Measurements from ENCODE around the gene ANXA6.
"Not testable (repeated sequence)": the region's sequence is repeated elsewhere in the genome, so short reads cannot be mapped to it uniquely, and the experiment has no call there.

Gene ANXA6

GRCh38 chr5:151180291-151180690 is 22.7 kb upstream of the ANXA6 start:
- DNase-seq, result no peak

GRCh38 chr5:151179489-151179840 is 21.9 kb upstream of the ANXA6 start:
- no peak for DNase-seq

- DNase-seq, result no peak
Measured at GRCh38 chr5:151178777-151179488, 21.4 kb upstream of the ANXA6 start.

DNA sequence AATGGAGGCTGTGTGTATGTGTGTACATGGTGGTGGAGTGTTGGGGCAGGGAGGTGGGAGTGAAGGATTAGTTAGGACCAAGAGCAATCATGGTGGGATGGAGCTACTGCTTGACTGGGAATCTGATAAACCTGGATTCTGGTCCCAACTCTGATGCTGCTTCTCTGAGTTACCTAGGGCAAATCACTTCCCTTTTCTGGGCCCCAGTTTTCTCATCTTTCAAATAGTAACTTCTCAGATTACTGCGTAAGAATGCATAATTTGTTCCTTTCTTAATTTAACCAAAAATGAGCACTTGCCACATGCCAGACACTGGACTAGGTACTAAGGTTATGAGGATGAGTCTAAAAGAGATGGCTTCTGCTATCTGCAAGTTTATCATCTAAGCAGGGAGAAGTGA is 20.8 kb upstream of the ANXA6 start:
- no peak for DNase-seq

GRCh38 chr5:151176268-151176667 is 18.7 kb upstream of the ANXA6 start:
- DNase-seq, result not testable (repeated sequence)

DNA sequence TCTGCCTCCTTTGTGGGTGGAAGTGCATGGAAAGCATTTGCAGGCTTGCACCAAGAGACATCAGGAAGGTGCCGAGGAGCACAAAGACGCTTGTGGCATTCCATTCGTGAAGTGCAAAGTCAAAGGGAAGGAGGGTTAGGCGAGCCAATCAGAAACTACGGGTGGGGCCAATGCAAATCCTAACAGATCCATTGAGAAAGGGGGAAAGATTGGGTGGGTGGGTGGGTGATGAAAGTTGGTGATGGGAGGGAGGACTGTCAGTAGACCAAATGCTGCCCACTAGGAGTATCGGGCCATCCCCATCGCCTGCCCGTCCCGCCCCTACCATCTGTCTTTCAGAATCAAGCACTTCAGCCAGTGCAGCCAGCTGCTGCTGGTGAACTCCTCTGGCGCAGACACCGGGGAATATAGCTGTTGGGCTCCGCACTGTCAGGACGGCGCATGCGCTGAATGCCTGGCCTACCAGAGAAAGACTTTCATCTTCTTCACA is 17.1 kb upstream of the ANXA6 start:
- no peak for DNase-seq

- no peak for DNase-seq
Measured at GRCh38 chr5:151173711-151174611, 16.4 kb upstream of the ANXA6 start.

DNA sequence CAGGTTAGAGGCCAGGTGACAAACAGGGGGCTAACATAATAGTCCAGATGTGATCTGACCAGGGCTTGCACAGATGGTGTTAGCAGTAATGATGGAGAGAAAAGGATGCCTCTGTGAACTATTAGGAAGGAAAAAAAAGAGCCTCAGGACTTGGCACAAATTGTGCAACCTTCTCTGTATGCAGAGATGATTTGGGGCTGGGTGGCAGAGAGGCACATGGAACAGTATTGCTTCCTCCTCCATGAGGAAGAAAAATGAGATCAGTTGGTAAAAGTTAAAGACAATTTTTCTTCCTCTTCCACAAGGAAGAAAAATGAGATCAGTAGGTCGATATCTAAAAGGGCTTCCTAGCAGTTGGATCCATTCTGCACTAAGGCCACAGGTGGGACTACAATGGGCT is 13.9 kb upstream of the ANXA6 start:
- no peak for DNase-seq

DNA sequence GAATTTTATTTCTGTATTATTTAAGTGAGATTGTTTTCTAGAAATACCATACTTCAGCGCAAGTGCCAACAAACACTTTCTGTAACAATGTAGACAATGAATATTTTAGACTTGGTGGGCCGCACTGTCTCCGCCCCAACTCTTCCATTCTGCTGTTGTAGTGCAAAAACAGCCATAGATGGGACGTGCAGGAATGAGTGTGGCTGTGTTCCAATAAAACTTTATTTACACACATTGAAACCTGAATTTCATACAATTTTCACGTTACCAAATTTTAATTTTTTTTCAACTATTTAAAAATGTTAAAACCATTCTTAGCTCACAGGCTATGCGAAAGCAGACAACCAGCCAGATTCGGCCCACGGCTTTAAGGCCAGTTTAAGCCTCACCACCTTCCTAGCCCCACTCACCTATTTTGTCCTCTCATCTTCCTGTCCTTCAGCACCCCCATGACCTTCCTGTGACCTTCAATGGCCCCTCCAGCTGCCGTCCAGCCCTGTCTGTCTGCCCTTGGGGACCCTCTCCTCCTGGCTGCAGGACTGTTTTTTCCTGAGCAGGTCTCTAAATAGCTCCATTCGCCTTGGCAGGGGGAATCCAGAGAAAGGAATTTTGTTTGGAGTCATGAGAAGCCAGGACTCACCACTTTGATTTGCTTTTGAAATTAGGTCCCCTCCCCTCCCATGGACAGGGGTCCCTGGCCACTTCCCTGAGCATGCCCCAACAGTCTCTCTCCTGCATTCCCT is 11.2 kb upstream of the ANXA6 start:
- no peak for DNase-seq

DNA sequence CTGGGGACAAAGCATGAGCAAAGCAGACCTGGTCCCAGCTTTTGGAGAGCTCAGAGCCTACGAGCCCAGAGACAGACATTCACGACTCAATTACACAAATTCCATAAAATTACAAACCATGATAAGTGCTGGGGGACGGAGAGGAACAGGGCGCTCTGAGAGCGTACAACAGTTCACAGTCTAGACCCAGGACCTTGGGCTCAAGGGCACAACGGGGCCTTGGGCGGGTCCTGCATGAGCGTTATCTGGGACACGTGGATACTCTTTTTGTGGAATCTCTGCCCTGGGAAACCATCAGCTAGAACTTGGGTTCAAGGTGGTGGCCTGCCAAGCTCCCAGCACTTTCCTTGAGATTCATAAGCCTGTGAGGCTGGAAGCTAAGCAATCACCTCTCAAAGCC is 9.4 kb upstream of the ANXA6 start:
- no peak for DNase-seq

DNA sequence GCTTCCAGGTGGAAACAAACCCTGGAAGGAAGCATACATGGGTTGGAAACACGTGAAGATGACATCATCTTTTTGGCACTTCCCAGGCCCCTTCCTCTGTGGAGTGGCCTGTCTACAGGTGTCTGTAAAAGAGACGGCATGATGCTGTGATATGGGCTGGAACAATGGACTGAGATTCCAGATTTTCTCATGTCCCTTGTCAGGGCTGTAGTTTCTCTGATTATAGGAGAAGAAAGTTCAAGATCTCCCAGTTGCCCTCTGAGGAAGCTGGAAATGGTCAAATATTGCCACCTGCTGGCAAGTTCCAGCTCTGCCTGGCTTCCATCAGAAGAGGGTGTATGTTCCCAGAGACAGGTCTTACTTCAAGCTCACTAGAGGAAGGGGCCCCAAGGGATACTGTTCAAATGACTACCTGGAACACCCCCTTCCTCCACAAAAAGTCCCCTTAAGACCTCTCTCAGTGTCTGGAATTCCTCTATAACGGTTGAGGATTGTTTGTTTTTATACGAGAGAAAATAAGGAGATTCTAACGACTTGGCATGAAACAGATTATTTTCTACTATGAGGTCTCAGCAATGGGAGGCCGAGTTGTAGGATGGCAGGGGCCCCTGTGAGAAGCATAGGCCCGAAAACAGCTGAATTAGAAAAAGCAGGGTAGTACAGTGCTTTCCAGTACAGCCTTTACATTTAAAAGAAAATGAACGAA is 7.3 kb upstream of the ANXA6 start:
- peak; percentile 72 for DNase-seq

- no peak for DNase-seq
Measured at GRCh38 chr5:151162776-151163175, 5.2 kb upstream of the ANXA6 start.

- DNase-seq, result no peak
Measured at GRCh38 chr5:151159649-151160373, 2.2 kb upstream of the ANXA6 start.

DNA sequence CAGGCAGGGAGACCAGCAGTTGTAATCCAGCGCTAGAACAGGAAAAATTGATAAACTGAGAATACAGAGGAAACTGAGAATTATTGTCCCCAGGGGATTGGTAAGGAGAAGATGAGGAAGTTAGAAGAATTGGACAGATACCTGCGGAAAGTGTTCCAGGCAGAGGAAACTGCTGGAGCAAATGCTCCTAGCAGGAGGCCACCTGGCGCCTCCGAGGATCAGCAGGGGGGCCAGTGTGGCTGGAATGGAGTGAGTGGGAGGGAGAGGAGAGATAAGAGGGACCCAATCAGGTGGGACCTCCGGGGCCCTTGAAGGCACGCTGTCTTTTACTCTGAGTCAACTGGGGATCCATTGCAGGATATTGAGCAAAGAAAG is 695 bp upstream of the ANXA6 start:
- no peak for DNase-seq

- DNase-seq, result no peak
Measured at GRCh38 chr5:151156507-151157420, 815 bp downstream of the ANXA6 start.

- DNase-seq, result no peak
Measured at GRCh38 chr5:151155775-151156506, 1.6 kb downstream of the ANXA6 start.

- DNase-seq, result peak; percentile 38
Measured at GRCh38 chr5:151154931-151155774, 2.4 kb downstream of the ANXA6 start.

DNA sequence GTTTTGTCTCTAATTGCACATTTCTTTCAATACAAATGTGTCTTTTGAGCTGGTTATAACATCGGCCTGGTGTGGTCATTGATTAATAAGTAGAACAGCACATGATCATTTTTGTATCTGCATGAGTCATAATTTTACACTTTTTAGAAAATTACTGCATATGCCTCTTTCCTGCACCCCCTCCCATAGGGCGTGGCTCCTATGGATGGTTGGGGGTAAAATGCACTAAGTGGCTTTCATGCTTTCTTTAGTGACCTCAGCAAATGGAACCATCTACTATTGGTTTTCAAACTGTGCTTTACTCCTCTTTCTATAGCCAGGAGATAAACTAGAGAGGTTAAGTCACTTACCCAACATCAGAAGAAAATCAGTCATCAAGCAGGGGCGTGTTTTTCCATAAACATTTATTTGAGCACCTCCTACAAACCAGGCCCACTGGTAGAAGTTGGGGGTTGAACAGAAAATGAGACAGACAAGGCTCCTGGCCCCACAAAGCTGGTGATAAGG is 3.8 kb downstream of the ANXA6 start:
- DNase-seq, result no peak

DNA sequence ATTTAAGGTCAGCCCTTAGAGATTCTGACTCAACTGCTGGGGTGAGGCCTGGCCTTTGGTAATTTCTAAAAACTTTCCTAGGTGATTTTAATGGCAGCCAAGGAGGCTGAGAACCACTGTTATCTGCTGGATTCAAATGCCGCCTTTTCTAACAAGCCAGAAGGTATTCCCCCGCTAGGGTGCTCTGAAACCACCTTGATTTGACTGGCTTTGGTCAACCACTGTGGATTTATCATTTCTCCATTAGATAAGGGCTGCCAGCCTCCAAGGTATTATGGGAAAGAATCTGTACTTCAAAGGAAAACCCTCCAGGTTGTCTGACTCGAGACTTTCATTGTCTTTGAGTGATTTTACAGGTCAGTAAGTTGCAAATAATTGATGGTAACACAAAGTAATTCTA is 4.3 kb downstream of the ANXA6 start:
- no peak for DNase-seq
